T-helper 2 cell (primary cell): Measurements from ENCODE around the gene HECW1.
A peak's percentile ranks its signal among the peaks of the same experiment; 100 is the strongest.
"Not testable (repeated sequence)": the region's sequence is repeated elsewhere in the genome, so short reads cannot be mapped to it uniquely, and the experiment has no call there.

ENCODE experiments used
- DNase-seq, 5 experiments: peaks; one replicate each; pipeline versions ENCODE4 v3.0.0 to v3.0.0-alpha.2; 2012 to 2022

HECW1 gene

GRCh38 chr7:43211286-43211685, 98.8 kb downstream of the HECW1 start:
- DNase-seq, result no peak

- no peak for DNase-seq
Measured at GRCh38 chr7:43211693-43212092, 99.2 kb downstream of the HECW1 start.

- DNase-seq, result no peak
Measured at GRCh38 chr7:43212921-43213320, 100.5 kb downstream of the HECW1 start.

- DNase-seq, result no peak
Measured at GRCh38 chr7:43215061-43215460, 102.6 kb downstream of the HECW1 start.

GRCh38 chr7:43217055-43217454, 104.6 kb downstream of the HECW1 start:
- DNase-seq, result no peak

GRCh38 chr7:43218901-43219300, 106.5 kb downstream of the HECW1 start:
- not testable (repeated sequence) for DNase-seq

GRCh38 chr7:43220250-43220649, 107.8 kb downstream of the HECW1 start:
- DNase-seq, result no peak

- no peak for DNase-seq
Measured at GRCh38 chr7:43220742-43221141, 108.3 kb downstream of the HECW1 start.

GRCh38 chr7:43229801-43230200, 117.4 kb downstream of the HECW1 start:
- DNase-seq, result no peak

- no peak for DNase-seq
Measured at GRCh38 chr7:43232366-43232765, 119.9 kb downstream of the HECW1 start.

- DNase-seq, result no peak
Measured at GRCh38 chr7:43234073-43234472, 121.6 kb downstream of the HECW1 start.

- DNase-seq, result no peak
Measured at GRCh38 chr7:43234968-43235367, 122.5 kb downstream of the HECW1 start.

GRCh38 chr7:43240565-43240964, 128.1 kb downstream of the HECW1 start:
- DNase-seq, result no peak

- DNase-seq, result no peak
Measured at GRCh38 chr7:43242628-43243255, 130.3 kb downstream of the HECW1 start.

- no peak for DNase-seq
Measured at GRCh38 chr7:43244232-43244631, 131.8 kb downstream of the HECW1 start.

- DNase-seq, result no peak
Measured at GRCh38 chr7:43244784-43245183, 132.3 kb downstream of the HECW1 start.

GRCh38 chr7:43247757-43248156, 135.3 kb downstream of the HECW1 start:
- no peak for DNase-seq

- DNase-seq, result no peak
Measured at GRCh38 chr7:43248553-43248952, 136.1 kb downstream of the HECW1 start.

GRCh38 chr7:43248961-43249822, 136.7 kb downstream of the HECW1 start:
- no peak for DNase-seq

GRCh38 chr7:43249823-43250145, 137.3 kb downstream of the HECW1 start:
- DNase-seq, result no peak

- DNase-seq, result peak in 4 of 5 experiments; percentile 26 to 62 (median 42)
Measured at GRCh38 chr7:43260980-43261878, 148.8 kb downstream of the HECW1 start.

- no peak for DNase-seq
Measured at GRCh38 chr7:43265139-43265538, 152.7 kb downstream of the HECW1 start.
